ENCODE measurements around the gene ACER1.
"Not testable (repeated sequence)": the region's sequence is repeated elsewhere in the genome, so short reads cannot be mapped to it uniquely, and the experiment has no call there.

ACER1 gene

GRCh38 chr19:6318772-6319171 is 14.6 kb downstream of the ACER1 start:
- H3K4me2 ChIP-seq (ENCODE audit: insufficient read depth, low read length), result no peak overlapping the region
- TF ChIP-seq EZH2 (IDR thresholded peaks at IDR 0.05; ENCODE audit: borderline replicate concordance, low read depth, low read length, severe bottlenecking), result no peak
- no peaks in the 10 kb centered on the region for H3K9me3 ChIP-seq (ENCODE audit: insufficient read depth, low read length, severe bottlenecking)

GRCh38 chr19:6315646-6316045 is 17.8 kb downstream of the ACER1 start:
- H3K27ac ChIP-seq (ENCODE audit: low read length), result not testable (repeated sequence)

More at GRCh38 chr19:6318772-6319171, 14.6 kb downstream of the ACER1 start:
- Histone ChIP-seq H3K9ac (ENCODE audit: low read depth, low read length) (no peak overlapping the region), H3K27me3 (ENCODE audit: insufficient read depth, low read length, poor library complexity) (no peaks in the 10 kb centered on the region), H3K36me3 (ENCODE audit: insufficient read depth, low read length) (no peaks in the 10 kb centered on the region), H3K4me1 (ENCODE audit: insufficient read depth, low read length) (no peaks in the 10 kb centered on the region), H3K4me3 (ENCODE audit: low read depth in 1 of 2, low read length in 2 of 2) (no peak overlapping the region), H3K79me2 (ENCODE audit: insufficient read depth, low read length) (no peaks in the 10 kb centered on the region), H3K27ac (ENCODE audit: low read length) (no peak overlapping the region), H2AFZ (ENCODE audit: low read depth, low read length) (no peak overlapping the region), H4K20me1 (ENCODE audit: insufficient read depth, low read length) (no peaks in the 10 kb centered on the region)
- no peak for ATAC-seq (ENCODE audit: insufficient read depth, low read depth)
- DNase-seq, result no peak

GRCh38 chr19:6313398-6313969 is 19.9 kb downstream of the ACER1 start:
- no peak overlapping the region for H3K9ac ChIP-seq (ENCODE audit: low read depth, low read length)
- H3K27me3 ChIP-seq (ENCODE audit: insufficient read depth, low read length, poor library complexity), result no peaks in the 10 kb centered on the region
- no peaks in the 10 kb centered on the region for H3K36me3 ChIP-seq (ENCODE audit: insufficient read depth, low read length)
- no peak overlapping the region for H3K4me3 ChIP-seq (ENCODE audit: low read depth in 1 of 2, low read length in 2 of 2)
- DNase-seq (no peak), ATAC-seq (ENCODE audit: insufficient read depth, low read depth) (no peak)
- H3K27ac ChIP-seq (ENCODE audit: low read length), result no peak overlapping the region
- no peaks in the 10 kb centered on the region for H4K20me1 ChIP-seq (ENCODE audit: insufficient read depth, low read length)
- H3K79me2 ChIP-seq (ENCODE audit: insufficient read depth, low read length), result no peaks in the 10 kb centered on the region
- TF ChIP-seq EZH2 (IDR thresholded peaks at IDR 0.05; ENCODE audit: borderline replicate concordance, low read depth, low read length, severe bottlenecking) (no peak), CTCF (IDR thresholded peaks at IDR 0.05; ENCODE audit: borderline replicate concordance, extremely low read depth, low read length, poor library complexity, severe bottlenecking) (no peak)
- no peaks in the 10 kb centered on the region for H3K9me3 ChIP-seq (ENCODE audit: insufficient read depth, low read length, severe bottlenecking)
- H2AFZ ChIP-seq (ENCODE audit: low read depth, low read length), result no peak overlapping the region
- H3K4me1 ChIP-seq (ENCODE audit: insufficient read depth, low read length), result no peaks in the 10 kb centered on the region
- no peak overlapping the region for H3K4me2 ChIP-seq (ENCODE audit: insufficient read depth, low read length)

More at GRCh38 chr19:6315646-6316045, 17.8 kb downstream of the ACER1 start:
- not testable (repeated sequence) for DNase-seq; H3K27me3 ChIP-seq (ENCODE audit: insufficient read depth, low read length, poor library complexity); H3K79me2 ChIP-seq (ENCODE audit: insufficient read depth, low read length); H4K20me1 ChIP-seq (ENCODE audit: insufficient read depth, low read length); ATAC-seq (ENCODE audit: insufficient read depth, low read depth); H3K4me3 ChIP-seq (ENCODE audit: low read depth in 1 of 2, low read length in 2 of 2); H3K4me1 ChIP-seq (ENCODE audit: insufficient read depth, low read length); H2AFZ ChIP-seq (ENCODE audit: low read depth, low read length); H3K9ac ChIP-seq (ENCODE audit: low read depth, low read length); H3K9me3 ChIP-seq (ENCODE audit: insufficient read depth, low read length, severe bottlenecking); H3K4me2 ChIP-seq (ENCODE audit: insufficient read depth, low read length); H3K36me3 ChIP-seq (ENCODE audit: insufficient read depth, low read length)

- DNase-seq, result no peak
- H3K9me3 ChIP-seq (ENCODE audit: insufficient read depth, low read length, severe bottlenecking), result no peaks in the 10 kb centered on the region
- TF ChIP-seq EZH2 (IDR thresholded peaks at IDR 0.05; ENCODE audit: borderline replicate concordance, low read depth, low read length, severe bottlenecking) (no peak), CTCF (IDR thresholded peaks at IDR 0.05; ENCODE audit: borderline replicate concordance, extremely low read depth, low read length, poor library complexity, severe bottlenecking) (no peak)
- no peaks in the 10 kb centered on the region for H3K79me2 ChIP-seq (ENCODE audit: insufficient read depth, low read length)
- no peaks in the 10 kb centered on the region for H3K36me3 ChIP-seq (ENCODE audit: insufficient read depth, low read length)
- no peaks in the 10 kb centered on the region for H4K20me1 ChIP-seq (ENCODE audit: insufficient read depth, low read length)
- no peak overlapping the region for H3K4me2 ChIP-seq (ENCODE audit: insufficient read depth, low read length)
- no peak overlapping the region for H3K27ac ChIP-seq (ENCODE audit: low read length)
- no peak overlapping the region for H3K9ac ChIP-seq (ENCODE audit: low read depth, low read length)
- no peaks in the 10 kb centered on the region for H3K4me1 ChIP-seq (ENCODE audit: insufficient read depth, low read length)
- no peak overlapping the region for H3K4me3 ChIP-seq (ENCODE audit: low read depth in 1 of 2, low read length in 2 of 2)
- no peak overlapping the region for H2AFZ ChIP-seq (ENCODE audit: low read depth, low read length)
- H3K27me3 ChIP-seq (ENCODE audit: insufficient read depth, low read length, poor library complexity), result no peaks in the 10 kb centered on the region
- ATAC-seq (ENCODE audit: insufficient read depth, low read depth), result no peak
Measured at GRCh38 chr19:6312018-6312417, 21.4 kb downstream of the ACER1 start.

All from DND-41 (cell line).